ENCODE results near the gene CTBP1. TPM values are rescaled to one million over a fixed set of nuclear protein-coding genes. Genes with fewer than 3 reads are reported as not detected.

Gene CTBP1
- total RNA-seq, 1 experiment from 2014 or later: 110 TPM

GRCh38 chr4:1210971-1211370, 38.0 kb downstream of the CTBP1 start:
- DNase-seq (ENCODE audit: low read depth): no peak

- DNase-seq (ENCODE audit: low read depth): no peak
These were observed 38.6 kb downstream of the CTBP1 start for GRCh38 chr4:1210241-1210841.

- DNase-seq (ENCODE audit: low read depth): no peak
These were observed 39.1 kb downstream of the CTBP1 start for GRCh38 chr4:1209821-1210220.

GRCh38 chr4:1208970-1209704, 39.8 kb downstream of the CTBP1 start:
- no peak for DNase-seq (ENCODE audit: low read depth)

- DNase-seq (ENCODE audit: low read depth): no peak
These were observed 40.5 kb downstream of the CTBP1 start for GRCh38 chr4:1208266-1208961.

GRCh38 chr4:1207603-1208265, 41.2 kb downstream of the CTBP1 start:
- DNase-seq (ENCODE audit: low read depth): no peak

- no peak for DNase-seq (ENCODE audit: low read depth)
These were observed 41.8 kb downstream of the CTBP1 start for GRCh38 chr4:1207157-1207470.

- no peak for DNase-seq (ENCODE audit: low read depth)
These were observed 42.4 kb downstream of the CTBP1 start for GRCh38 chr4:1206299-1207156.

- no peak for DNase-seq (ENCODE audit: low read depth)
These were observed 43.2 kb downstream of the CTBP1 start for GRCh38 chr4:1205586-1206298.

- no peak for DNase-seq (ENCODE audit: low read depth)
These were observed 43.9 kb downstream of the CTBP1 start for GRCh38 chr4:1204828-1205585.

GRCh38 chr4:1204286-1204827, 44.6 kb downstream of the CTBP1 start:
- DNase-seq (ENCODE audit: low read depth): peak; percentile 1

GRCh38 chr4:1203026-1203616, 45.8 kb downstream of the CTBP1 start:
- no peak for DNase-seq (ENCODE audit: low read depth)

GRCh38 chr4:1202526-1203011, 46.4 kb downstream of the CTBP1 start:
- DNase-seq (ENCODE audit: low read depth): peak; percentile 1

GRCh38 chr4:1201851-1202525, 46.9 kb downstream of the CTBP1 start:
- peak; percentile 4 for DNase-seq (ENCODE audit: low read depth)

GRCh38 chr4:1200425-1201035, 48.4 kb downstream of the CTBP1 start:
- DNase-seq (ENCODE audit: low read depth): peak; percentile 92

GRCh38 chr4:1199556-1200331, 49.2 kb downstream of the CTBP1 start:
- peak; percentile 4 for DNase-seq (ENCODE audit: low read depth)

GRCh38 chr4:1198098-1198844, 50.7 kb downstream of the CTBP1 start:
- peak; percentile 22 for DNase-seq (ENCODE audit: low read depth)
